SK-N-SH treated with all-trans-retinoic acid at 6 μM for 48 hours (cell line): ENCODE results near the gene TMEM200A.

Experiments used
- ARNTL ChIP-seq: fragments of 450-650 bp; formaldehyde crosslinking; IDR thresholded peaks from 2 replicates; pipeline ENCODE4 v1.5.0; 2020; ENCODE audit warnings: low read depth, mild to moderate bottlenecking, moderate library complexity, borderline replicate concordance
- RARB ChIP-seq: fragments of 250-450 bp; sonication (Bioruptor Pico); IDR thresholded peaks from 2 replicates; pipeline ENCODE4 v1.8.0; 2021; ENCODE audit warnings: mild to moderate bottlenecking, moderate library complexity

DNA sequence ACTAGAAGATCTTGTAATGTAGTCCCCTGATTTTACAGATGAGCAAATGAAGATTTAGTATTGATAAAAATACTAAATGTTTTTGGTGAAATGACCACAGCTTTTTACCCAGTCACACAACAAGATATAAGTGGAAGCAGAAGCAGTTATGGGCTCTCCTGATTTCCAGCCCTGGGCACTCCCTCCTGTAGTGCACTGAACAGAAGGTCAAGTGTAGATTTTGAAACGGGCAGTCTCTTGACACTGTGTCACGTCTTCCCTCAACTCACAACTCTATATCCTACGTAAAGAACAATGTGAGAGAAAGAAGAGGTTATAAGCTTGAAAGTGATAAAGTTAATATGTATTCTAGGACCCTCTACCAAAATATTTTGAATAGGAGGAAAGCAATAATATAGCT, 23.3 kb downstream of the TMEM200A start:
- TF ChIP-seq ARNTL = no peak
- TF ChIP-seq RARB (CRISPR knock-in tag) = no peak
